Measurements from ENCODE around the gene TMTC2.

The TMTC2 gene

GRCh38 chr12:82686168-82687020, at the start of gene TMTC2:
Gene TMTC2 (plus strand): TSS chr12:82686906.
- no peaks in the 10 kb centered on the region for H3K36me3 ChIP-seq (ENCODE audit: insufficient read depth, low read length)
- H3K27ac ChIP-seq (ENCODE audit: low read depth, low read length, poor library complexity, severe bottlenecking): peak within 1 kb of the TSS; percentile 74
- H3K9ac ChIP-seq (ENCODE audit: low read length): peak within 1 kb of the TSS; percentile 66
- H3K9me2 ChIP-seq (ENCODE audit: low read depth, low read length): no peaks in the 10 kb centered on the region
- H3F3A ChIP-seq (ENCODE audit: insufficient read depth, low read length): no peaks in the 10 kb centered on the region
- no peaks in the 10 kb centered on the region for H4K20me1 ChIP-seq (ENCODE audit: insufficient read depth, low read length)
- H2AFZ ChIP-seq (ENCODE audit: low read length): peak within 1 kb of the TSS; percentile 80
- H3K27me3 ChIP-seq (ENCODE audit: insufficient read depth, low read length): no peaks in the 10 kb centered on the region
- peaks cover 36% of the 10 kb centered on the region for H3K4me1 ChIP-seq (ENCODE audit: insufficient read depth, low read length, severe bottlenecking)
- H3K4me3 ChIP-seq (ENCODE audit: low read depth, low read length, poor library complexity, severe bottlenecking): peak within 1 kb of the TSS; percentile 82
- peak within 1 kb of the TSS; percentile 81 for H3K4me2 ChIP-seq (ENCODE audit: low read length)
- TF ChIP-seq CTCF (IDR thresholded peaks at IDR 0.05; ENCODE audit: low read length): no peak
- TF ChIP-seq EZH2 (IDR thresholded peaks at IDR 0.05; ENCODE audit: borderline replicate concordance, low read length): no peak
- no peaks in the 10 kb centered on the region for H3K79me2 ChIP-seq (ENCODE audit: insufficient read depth, low read length)
- H3K9me3 ChIP-seq (ENCODE audit: low read length): no peaks in the 10 kb centered on the region

GRCh38 chr12:82638324-82638723, 48.4 kb upstream of the TMTC2 start:
- Histone ChIP-seq H3K79me2 (ENCODE audit: insufficient read depth, low read length) (no peaks in the 10 kb centered on the region), H2AFZ (ENCODE audit: low read length) (no peak overlapping the region), H3F3A (ENCODE audit: insufficient read depth, low read length) (no peaks in the 10 kb centered on the region; the same call in 1 of the 2 replicates)

GRCh38 chr12:82644896-82645295, 41.8 kb upstream of the TMTC2 start:
- Histone ChIP-seq H3K9me3 (ENCODE audit: low read length) (no peaks in the 10 kb centered on the region), H2AFZ (ENCODE audit: low read length) (no peak overlapping the region), H3K4me1 (ENCODE audit: insufficient read depth, low read length, severe bottlenecking) (no peaks in the 10 kb centered on the region), H3K9me2 (ENCODE audit: low read depth, low read length) (no peaks in the 10 kb centered on the region; the same call in 1 of the 2 replicates), H3F3A (ENCODE audit: insufficient read depth, low read length) (no peaks in the 10 kb centered on the region), H3K4me3 (ENCODE audit: low read depth, low read length, poor library complexity, severe bottlenecking) (no peak overlapping the region), H3K9ac (ENCODE audit: low read length) (no peak overlapping the region), H4K20me1 (ENCODE audit: insufficient read depth, low read length) (no peaks in the 10 kb centered on the region), H3K79me2 (ENCODE audit: insufficient read depth, low read length) (no peaks in the 10 kb centered on the region), H3K4me2 (ENCODE audit: low read length) (no peak overlapping the region), H3K27ac (ENCODE audit: low read depth, low read length, poor library complexity, severe bottlenecking) (no peak overlapping the region), H3K36me3 (ENCODE audit: insufficient read depth, low read length) (no peaks in the 10 kb centered on the region), H3K27me3 (ENCODE audit: insufficient read depth, low read length) (no peaks in the 10 kb centered on the region)
- TF ChIP-seq CTCF (IDR thresholded peaks at IDR 0.05; ENCODE audit: low read length) (no peak), EZH2 (IDR thresholded peaks at IDR 0.05; ENCODE audit: borderline replicate concordance, low read length) (no peak)

More at GRCh38 chr12:82638324-82638723, 48.4 kb upstream of the TMTC2 start:
- H3K36me3 ChIP-seq (ENCODE audit: insufficient read depth, low read length): no peaks in the 10 kb centered on the region
- H3K27ac ChIP-seq (ENCODE audit: low read depth, low read length, poor library complexity, severe bottlenecking): no peak overlapping the region
- no peak overlapping the region for H3K4me3 ChIP-seq (ENCODE audit: low read depth, low read length, poor library complexity, severe bottlenecking)
- no peak for TF ChIP-seq CTCF (IDR thresholded peaks at IDR 0.05; ENCODE audit: low read length)
- no peak for TF ChIP-seq EZH2 (IDR thresholded peaks at IDR 0.05; ENCODE audit: borderline replicate concordance, low read length)
- no peaks in the 10 kb centered on the region; the same call in 1 of the 2 replicates for H3K9me2 ChIP-seq (ENCODE audit: low read depth, low read length)
- H3K4me2 ChIP-seq (ENCODE audit: low read length): no peak overlapping the region
- no peaks in the 10 kb centered on the region for H4K20me1 ChIP-seq (ENCODE audit: insufficient read depth, low read length)
- no peak overlapping the region for H3K9ac ChIP-seq (ENCODE audit: low read length)
- H3K9me3 ChIP-seq (ENCODE audit: low read length): no peaks in the 10 kb centered on the region
- H3K27me3 ChIP-seq (ENCODE audit: insufficient read depth, low read length): no peaks in the 10 kb centered on the region
- peaks cover 10% of the 10 kb centered on the region for H3K4me1 ChIP-seq (ENCODE audit: insufficient read depth, low read length, severe bottlenecking)
